Smooth muscle cell of the pulmonary artery (primary cell): ENCODE data around the gene DLD. TPM values are rescaled to one million over a fixed set of nuclear protein-coding genes. Genes with fewer than 3 reads are reported as not detected.

Experiments
- total RNA-seq: library from RNA; depleted of rRNA; stranded (reverse); fragments of >200 nt; gene quantifications from 2 replicates; pipeline ENCODE4 v1.2.3, GENCODE V29; 2014

Gene DLD, protein sequence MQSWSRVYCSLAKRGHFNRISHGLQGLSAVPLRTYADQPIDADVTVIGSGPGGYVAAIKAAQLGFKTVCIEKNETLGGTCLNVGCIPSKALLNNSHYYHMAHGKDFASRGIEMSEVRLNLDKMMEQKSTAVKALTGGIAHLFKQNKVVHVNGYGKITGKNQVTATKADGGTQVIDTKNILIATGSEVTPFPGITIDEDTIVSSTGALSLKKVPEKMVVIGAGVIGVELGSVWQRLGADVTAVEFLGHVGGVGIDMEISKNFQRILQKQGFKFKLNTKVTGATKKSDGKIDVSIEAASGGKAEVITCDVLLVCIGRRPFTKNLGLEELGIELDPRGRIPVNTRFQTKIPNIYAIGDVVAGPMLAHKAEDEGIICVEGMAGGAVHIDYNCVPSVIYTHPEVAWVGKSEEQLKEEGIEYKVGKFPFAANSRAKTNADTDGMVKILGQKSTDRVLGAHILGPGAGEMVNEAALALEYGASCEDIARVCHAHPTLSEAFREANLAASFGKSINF
- 52.9 and 54.2 TPM in 2 replicates for total RNA-seq

DNA sequence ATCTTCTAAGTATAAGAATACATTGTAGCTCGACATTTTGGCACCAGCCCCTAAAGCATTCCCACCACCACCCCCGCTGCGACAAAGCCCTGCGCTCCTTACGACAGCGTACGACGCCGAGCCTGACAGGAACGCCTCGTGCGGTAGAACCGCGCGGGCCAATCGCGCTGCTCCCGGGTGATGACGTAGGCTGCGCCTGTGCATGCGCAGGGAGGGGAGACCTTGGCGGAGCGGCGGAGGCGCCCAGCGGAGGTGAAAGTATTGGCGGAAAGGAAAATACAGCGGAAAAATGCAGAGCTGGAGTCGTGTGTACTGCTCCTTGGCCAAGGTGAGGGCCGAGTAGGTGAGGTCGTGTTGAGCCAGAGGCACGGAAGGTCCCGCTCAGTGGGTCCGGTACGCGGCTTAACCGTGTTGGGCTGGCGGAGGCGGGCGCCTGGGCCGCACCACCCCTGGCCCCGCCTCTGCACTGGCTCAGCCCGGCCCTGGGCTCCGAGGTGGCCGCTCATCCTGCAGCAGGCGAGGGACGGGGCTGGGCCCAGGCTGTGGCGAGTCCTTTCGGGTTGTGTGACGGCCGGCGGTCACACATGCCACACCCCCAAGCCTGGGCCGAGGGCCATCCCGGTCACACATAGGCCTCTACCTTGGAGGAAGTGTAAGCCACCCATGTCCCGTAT is at the start of gene DLD:
Gene DLD (plus strand): TSS at position 222 of the 674 bp plus-strand sequence. CDS start 68 bp downstream, at position 290.

Other genes with a start within 250 kb of the DLD start
- 0.56 and 1.2 TPM in 2 replicates for gene SLC26A4, start 230.4 kb upstream of the DLD start, total RNA-seq
- gene CBLL1, start 147.0 kb upstream of the DLD start, total RNA-seq = 11.1 and 14.9 TPM in 2 replicates
- not detected in 2 replicates for gene SLC26A3, start 88.0 kb upstream of the DLD start, total RNA-seq
- gene LAMB1, start 112.0 kb downstream of the DLD start, total RNA-seq = 749 and 814 TPM in 2 replicates
- 0.07 and 0.30 TPM in 2 replicates for gene LAMB4, start 239.2 kb downstream of the DLD start, total RNA-seq